Aorta (tissue), 5 donors: ENCODE data around the gene S100A6. TPM values are rescaled to one million over a fixed set of nuclear protein-coding genes. Genes with fewer than 3 reads are reported as not detected.
"Not testable (repeated sequence)": the region's sequence is repeated elsewhere in the genome, so short reads cannot be mapped to it uniquely, and the experiment has no call there.

Experiments used
- ATAC-seq: fragments of 200-7000 bp; cut with Tn5 transposase; one replicate; pipeline ENCODE4 v1.9.1; 2022; ENCODE audit warnings: moderate library complexity; ENCODE audit not compliant: low FRiP score
- DNase-seq, 2 donors: peaks; one replicate each; pipeline ENCODE4 v3.0.0-alpha.2; 2020
- H3K27ac ChIP-seq, 2 donors: one replicate each; pipeline ENCODE4 v1.5.1; 2013; ENCODE audit warnings: low read length in 2 of 2, mild to moderate bottlenecking in 2 of 2, moderate library complexity in 2 of 2, control low read depth in 1 of 2, inconsistent platforms in 1 of 2, low read depth in 1 of 2
- H3K27me3 ChIP-seq, 2 donors: one replicate each; pipeline ENCODE4 v1.6.1; 2013; ENCODE audit warnings: control low read depth in 1 of 2, low read length in 1 of 2, mild to moderate bottlenecking in 1 of 2, moderate library complexity in 1 of 2; ENCODE audit not compliant: insufficient read depth in 2 of 2, control insufficient read depth in 1 of 2
- H3K36me3 ChIP-seq, 2 donors: one replicate each; pipeline ENCODE4 v1.6.1; 2013; ENCODE audit warnings: control low read depth in 1 of 2, low read length in 1 of 2, mild to moderate bottlenecking in 1 of 2; ENCODE audit not compliant: insufficient read depth in 2 of 2, control insufficient read depth in 1 of 2
- H3K4me1 ChIP-seq, 2 donors: one replicate each; pipeline ENCODE4 v1.6.1; 2013; ENCODE audit warnings: low read length in 2 of 2, control low read depth in 1 of 2, mild to moderate bottlenecking in 1 of 2, moderate library complexity in 1 of 2; ENCODE audit not compliant: insufficient read depth in 2 of 2, control insufficient read depth in 1 of 2
- H3K4me3 ChIP-seq, 2 donors: one replicate each; pipeline ENCODE4 v1.5.1; 2013; ENCODE audit warnings: low read length in 2 of 2, control low read depth in 1 of 2, mild to moderate bottlenecking in 1 of 2
- H3K9me3 ChIP-seq: one replicate; pipeline ENCODE4 v1.6.1; 2013; ENCODE audit warnings: mild to moderate bottlenecking, low read length; ENCODE audit not compliant: control insufficient read depth
- WGBS, 2 donors: extraction: QIAGEN DNeasy Blood & Tissue Kit; methylation state at CpG; one replicate each; pipeline ENCODE4 v1.1.7; 2013; 5-methylcytosine and 5-hydroxymethylcytosine counted together
- intact Hi-C, 2 donors: fragments of 100-400 bp; cut with DNase I; formaldehyde crosslinking; loops; one replicate each; pipeline versions ENCODE4 v1.14.2 to v1.15.0; 2022
- polyA plus RNA-seq, 2 donors: library from polyadenylated mRNA; stranded (reverse); fragments of 200-250 nt; gene quantifications; one replicate each; pipeline ENCODE4 v1.2.3, GENCODE V29; 2013
- total RNA-seq, 2 donors: library from RNA; stranded (reverse); fragmentation: NEBNext Ultra II Directional; extraction: Animal tissue kit (Norgen Biotek cat#: 25700); gene quantifications; one replicate each; pipeline ENCODE4 v1.2.1, GENCODE V29; 2021
- donor health status: healthy with polysubstance abuse.
- donor health status: Bipolar disorder and iron deficiency.
- donor health status: DM: no; HTN: no; CAD: no.
- donor health status: DM: no; HTN: no; CAD: no.
- donor health status: DM: yes; HTN: yes; CAD: no.

The S100A6 gene
- total and polyA plus RNA-seq, 4 donors: 934 to 5,181 (median 2,529) TPM

GRCh38 chr1:153521808-153522207, 14.0 kb downstream of the S100A6 start:
- H3K36me3 ChIP-seq, DNase-seq, H3K27me3 ChIP-seq, H3K4me3 ChIP-seq, intact Hi-C loops, ATAC-seq, H3K4me1 ChIP-seq, H3K9me3 ChIP-seq, H3K27ac ChIP-seq: not testable (repeated sequence)
- 95 to 97% methylated on average over 36 to 37 of the region's 37 CpGs for WGBS, 2 donors

GRCh38 chr1:153520818-153521476, 14.8 kb downstream of the S100A6 start:
- Histone ChIP-seq H3K27me3 (no peaks in the 10 kb centered on the region), H3K36me3 (no peaks in the 10 kb centered on the region), H3K9me3 (no peaks in the 10 kb centered on the region), H3K4me1 (no peaks in the 10 kb centered on the region), H3K4me3 (no peak overlapping the region), H3K27ac (no peak overlapping the region)
- WGBS, 2 donors: 90 to 93% methylated on average over 4 of the region's 4 CpGs
- no peak for DNase-seq
- no peak for ATAC-seq
- intact Hi-C loops: no loop called here

GRCh38 chr1:153520137-153520691, 15.6 kb downstream of the S100A6 start:
- intact Hi-C loops, DNase-seq, H3K4me1 ChIP-seq, H3K27me3 ChIP-seq, ATAC-seq, H3K4me3 ChIP-seq, H3K27ac ChIP-seq, H3K9me3 ChIP-seq, H3K36me3 ChIP-seq: not testable (repeated sequence)
- WGBS, 2 donors: 79 to 81% methylated on average over 5 of the region's 5 CpGs

- no peaks in the 10 kb centered on the region for H3K36me3 ChIP-seq
- intact Hi-C loops: loop anchor here in 1 of 2 donors (10.0 kb wide), 1 partner anchor 256 kb away; the partner anchor contains the start of gene SLC27A3
- DNase-seq (no peak), ATAC-seq (no peak)
- H3K27ac ChIP-seq: no peak overlapping the region
- no peaks in the 10 kb centered on the region for H3K4me1 ChIP-seq
- H3K9me3 ChIP-seq: no peaks in the 10 kb centered on the region
- H3K4me3 ChIP-seq: no peak overlapping the region
- WGBS, 2 donors: 92 to 93% methylated on average over 3 of the region's 3 CpGs
- no peaks in the 10 kb centered on the region for H3K27me3 ChIP-seq
Observed at GRCh38 chr1:153519242-153519641, 16.5 kb downstream of the S100A6 start.

- intact Hi-C loops: loop anchor here in 1 of 2 donors (10.0 kb wide), 1 partner anchor 259 kb away; the partner anchor contains the start of gene SLC27A3
- DNase-seq: no peak
- peak; percentile 51 for ATAC-seq
- Histone ChIP-seq H3K27me3 (no peaks in the 10 kb centered on the region), H3K9me3 (no peaks in the 10 kb centered on the region), H3K36me3 (no peaks in the 10 kb centered on the region), H3K27ac (no peak overlapping the region), H3K4me1 (no peaks in the 10 kb centered on the region), H3K4me3 (no peak overlapping the region)
- 64% methylated on average over 8 of the region's 8 CpGs for whole genome bisulfite sequencing, 2 donors
Observed at GRCh38 chr1:153515504-153516394, 20.0 kb downstream of the S100A6 start.

- H3K36me3 ChIP-seq: no peaks in the 10 kb centered on the region
- H3K9me3 ChIP-seq: no peaks in the 10 kb centered on the region
- WGBS, 2 donors: 94 to 97% methylated on average over 7 of the region's 7 CpGs
Observed at GRCh38 chr1:153513666-153514065, 22.1 kb downstream of the S100A6 start.

GRCh38 chr1:153513023-153513422, 22.8 kb downstream of the S100A6 start:
- Histone ChIP-seq H3K27ac (no peak overlapping the region), H3K4me3 (no peak overlapping the region), H3K36me3 (no peaks in the 10 kb centered on the region), H3K9me3 (no peaks in the 10 kb centered on the region), H3K4me1 (no peaks in the 10 kb centered on the region), H3K27me3 (no peaks in the 10 kb centered on the region)
- peak; percentile 31 for ATAC-seq
- peak in 1 of 2 donors; percentile 53 for DNase-seq
- intact Hi-C loops: loop anchor here in 1 of 2 donors (5.0 to 10.0 kb wide), 2 partner anchors 161 to 262 kb away; partner anchors contain the start of gene SLC27A3
- WGBS, 2 donors: 36 to 40% methylated on average over 3 of the region's 3 CpGs

More at GRCh38 chr1:153513666-153514065, 22.1 kb downstream of the S100A6 start:
- ATAC-seq (no peak), DNase-seq (no peak)
- Histone ChIP-seq H3K4me1 (no peaks in the 10 kb centered on the region), H3K27ac (no peak overlapping the region), H3K4me3 (no peak overlapping the region), H3K27me3 (no peaks in the 10 kb centered on the region)
- intact Hi-C loops: loop anchor here in 1 of 2 donors (5.0 to 10.0 kb wide), 2 partner anchors 161 to 261 kb away; partner anchors contain the start of gene SLC27A3

GRCh38 chr1:153510984-153511410, 24.8 kb downstream of the S100A6 start:
- Histone ChIP-seq H3K27ac (no peak overlapping the region), H3K9me3 (no peaks in the 10 kb centered on the region), H3K36me3 (no peaks in the 10 kb centered on the region), H3K27me3 (no peaks in the 10 kb centered on the region), H3K4me3 (no peak overlapping the region), H3K4me1 (peaks cover 0 to 3% of the 10 kb centered on the region in 2 donors)
- WGBS, 2 donors: 0 to 1% methylated on average over 7 of the region's 7 CpGs
- peak; percentile 74 for ATAC-seq
- intact Hi-C loops: loop anchor here (1.0 to 10.0 kb wide), 4 partner anchors 57 to 264 kb away; partner anchors contain the start of gene SLC27A3 (in 1 of the 2)
- DNase-seq: peak; percentile 89 to 93
